GM19452 (cell line): ENCODE data around the gene WDR12.
A peak's percentile ranks its signal among the peaks of the same experiment; 100 is the strongest.
"Not testable (repeated sequence)": the region's sequence is repeated elsewhere in the genome, so short reads cannot be mapped to it uniquely, and the experiment has no call there.

Experiments
- ATAC-seq: cut with Tn5 transposase; IDR thresholded peaks from one replicate; pipeline ENCODE4 v1.9.1; 2021; ENCODE audit not compliant: unreplicated experiment

WDR12 gene

DNA sequence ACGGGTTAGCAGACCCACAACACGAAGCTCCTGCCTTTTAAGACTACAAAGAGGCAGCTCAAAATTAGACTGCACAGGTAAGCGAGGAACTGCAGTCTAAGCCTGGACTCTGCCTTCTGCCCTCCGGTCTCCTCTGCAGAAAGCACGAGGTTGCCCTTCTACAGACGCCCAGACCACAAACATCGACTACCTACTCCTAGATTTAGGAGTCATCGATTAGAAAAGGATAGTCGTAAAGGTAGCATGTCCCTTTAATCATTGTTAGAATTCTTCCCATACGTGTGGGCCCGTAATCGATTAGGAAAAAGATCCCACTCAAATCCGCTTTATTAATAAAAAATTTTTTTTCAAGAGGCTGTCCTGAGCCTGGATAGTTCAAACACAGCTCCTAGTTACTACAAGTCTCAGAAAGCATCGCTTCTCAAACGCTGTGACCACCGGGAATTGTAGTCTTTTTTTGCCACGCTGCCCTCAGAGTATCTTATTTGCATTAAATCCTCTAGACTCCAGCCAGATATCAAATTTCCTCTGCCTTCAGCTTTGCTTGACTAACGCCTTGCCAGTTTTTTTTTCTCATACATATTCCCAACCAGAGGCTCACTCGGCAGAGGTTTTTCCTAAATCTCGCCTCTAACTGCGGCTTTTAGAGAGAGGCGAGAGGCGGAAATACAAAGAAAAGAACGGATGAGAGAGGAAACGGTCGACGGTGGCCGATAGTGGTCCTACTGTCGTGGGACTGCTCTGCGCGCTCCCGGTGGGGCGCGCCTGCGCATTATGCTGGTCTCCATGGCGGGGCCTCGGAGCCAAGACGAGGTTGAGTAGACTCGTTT is at the start of gene WDR12, which contains the start of gene CARF:
Gene WDR12 (minus strand): TSS at position 162 of the 830 bp plus-strand sequence. CDS start 197 bp downstream, outside the sequence.
Gene CARF (plus strand): TSS at position 764 of the 830 bp plus-strand sequence. CDS start 29,628 bp downstream, outside the sequence.
- peak; percentile 71 for ATAC-seq

DNA sequence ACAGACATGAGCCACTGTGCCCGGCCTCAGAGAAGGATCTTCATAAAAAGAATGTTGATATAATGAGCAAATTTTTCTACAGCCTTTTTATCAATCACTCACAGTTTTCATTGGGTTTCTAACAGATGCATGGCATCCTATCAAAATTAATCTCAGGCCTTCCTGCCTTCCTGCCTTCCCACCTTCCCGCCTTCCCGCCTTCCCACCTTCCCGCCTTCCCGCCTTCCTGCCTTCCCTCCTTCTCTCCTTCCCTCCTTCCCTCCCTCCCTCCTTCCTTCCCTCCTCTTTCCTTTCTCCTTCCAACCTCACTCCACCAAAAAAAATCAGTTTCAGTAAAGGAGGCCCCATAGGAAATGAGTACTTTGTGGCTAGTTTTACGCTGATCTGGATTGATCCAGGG is 49.1 kb upstream of the WDR12 start:
- ATAC-seq, result no peak

DNA sequence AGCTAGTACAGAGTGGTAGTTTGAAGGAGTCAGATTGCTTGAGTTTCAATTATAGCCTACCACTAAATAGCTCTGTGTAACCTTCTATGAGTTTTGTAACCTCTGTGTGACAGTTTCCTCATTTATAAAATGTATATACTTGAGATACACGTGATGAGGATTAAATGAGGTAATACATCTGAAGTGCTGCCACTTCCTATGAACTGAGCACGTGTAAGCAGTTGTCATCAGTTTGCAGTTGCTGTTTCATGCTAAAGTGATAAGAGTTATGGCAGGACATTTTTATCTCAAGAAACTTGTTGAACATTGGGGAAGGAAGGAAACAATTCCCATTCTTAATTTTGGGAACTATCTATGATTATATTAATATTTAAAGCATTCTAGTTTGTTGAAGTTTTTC is 39.1 kb upstream of the WDR12 start:
- no peak for ATAC-seq

DNA sequence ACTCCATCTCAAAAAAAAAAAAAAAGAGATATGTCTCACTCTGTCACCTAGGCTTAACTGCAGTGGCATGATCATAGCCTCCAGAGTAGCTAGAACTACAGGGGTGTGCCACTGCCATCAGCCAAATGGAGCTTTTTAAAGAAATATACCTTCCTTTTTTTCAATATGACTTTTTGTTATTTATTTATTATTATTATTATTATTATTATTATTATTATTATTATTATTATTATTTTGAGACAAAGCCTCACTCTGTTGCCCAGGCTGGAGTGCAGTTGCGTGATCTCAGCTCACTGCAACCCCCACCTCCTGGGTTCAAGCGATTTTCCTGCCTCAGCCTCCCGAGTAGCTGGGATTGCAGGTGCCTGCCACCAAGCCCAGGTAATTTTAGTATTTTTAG is 37.9 kb upstream of the WDR12 start:
- not testable (repeated sequence) for ATAC-seq

DNA sequence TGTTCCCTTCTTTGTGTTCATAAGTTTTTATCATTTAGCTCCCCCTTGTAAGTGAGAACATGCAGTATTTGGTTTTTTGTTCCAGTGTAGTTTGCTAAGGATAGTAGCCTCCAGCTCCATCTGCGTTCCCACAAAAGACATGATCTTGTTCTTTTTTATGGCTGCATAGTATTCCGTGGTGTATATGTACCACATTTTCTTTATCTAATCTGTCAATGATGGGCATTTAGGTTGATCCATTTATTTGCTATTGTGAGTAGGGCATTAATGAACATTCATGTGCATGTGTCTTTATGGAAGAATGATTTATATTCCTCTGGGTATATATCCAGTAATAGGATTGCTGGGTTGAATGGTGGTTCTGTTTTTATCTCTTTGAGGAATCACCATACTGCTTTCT is 34.0 kb upstream of the WDR12 start:
- no peak for ATAC-seq

DNA sequence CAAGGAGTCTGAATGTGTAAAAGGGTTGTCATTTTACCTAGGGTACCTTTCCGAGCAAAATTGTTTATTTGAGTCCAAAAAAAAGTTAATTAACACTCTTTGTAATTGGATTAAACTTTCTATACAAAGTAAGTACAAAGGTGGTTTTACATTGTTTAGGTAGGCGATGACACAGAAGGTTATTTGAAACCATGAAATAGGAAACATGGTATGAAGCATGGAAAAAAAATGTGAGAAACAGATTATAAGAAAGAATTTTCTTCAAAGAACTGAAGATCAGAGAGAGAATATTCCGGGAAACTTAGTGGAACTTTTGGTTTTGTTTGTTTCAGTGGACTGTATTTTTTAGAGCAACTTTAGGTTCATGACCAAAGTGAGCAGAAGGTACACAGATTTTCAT is 33.3 kb upstream of the WDR12 start:
- ATAC-seq, result no peak

DNA sequence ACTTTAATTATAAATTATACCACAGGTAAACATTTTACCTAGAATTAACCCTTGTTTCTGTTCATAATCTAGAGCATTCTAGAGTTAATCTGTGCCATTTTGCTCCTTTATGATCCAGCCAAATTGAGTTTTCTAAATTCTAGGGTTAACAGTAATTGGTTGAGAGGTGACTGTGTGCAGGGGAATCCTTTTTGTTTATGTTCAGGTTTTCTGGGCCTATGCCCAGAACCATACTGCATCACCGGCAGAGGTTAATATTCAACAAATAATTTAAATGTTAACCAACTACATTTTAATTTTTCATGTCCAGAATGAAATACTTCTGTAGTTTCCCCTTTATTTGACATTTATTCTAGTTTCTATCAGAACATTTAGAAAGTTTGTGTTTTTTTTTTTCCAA is 32.9 kb upstream of the WDR12 start:
- no peak for ATAC-seq

DNA sequence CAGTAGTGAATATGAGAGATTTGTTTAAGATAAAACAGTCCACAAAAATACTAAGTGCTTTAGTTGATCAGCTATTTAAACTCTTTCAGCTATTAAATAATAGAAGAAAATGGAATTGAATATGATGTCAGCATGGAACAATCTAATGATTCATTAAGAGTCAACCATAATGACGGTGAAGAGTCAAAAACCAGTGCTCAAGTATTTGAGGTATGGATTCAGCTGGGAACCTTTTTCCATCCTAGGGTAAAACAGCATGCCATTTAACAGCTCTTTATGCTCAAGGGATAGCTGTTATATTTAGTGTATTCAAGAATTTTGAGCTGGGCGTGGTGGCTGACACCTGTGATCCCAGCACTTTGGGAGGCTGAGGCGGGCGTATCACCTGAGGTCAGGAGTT is 30.3 kb upstream of the WDR12 start:
- ATAC-seq, result no peak

DNA sequence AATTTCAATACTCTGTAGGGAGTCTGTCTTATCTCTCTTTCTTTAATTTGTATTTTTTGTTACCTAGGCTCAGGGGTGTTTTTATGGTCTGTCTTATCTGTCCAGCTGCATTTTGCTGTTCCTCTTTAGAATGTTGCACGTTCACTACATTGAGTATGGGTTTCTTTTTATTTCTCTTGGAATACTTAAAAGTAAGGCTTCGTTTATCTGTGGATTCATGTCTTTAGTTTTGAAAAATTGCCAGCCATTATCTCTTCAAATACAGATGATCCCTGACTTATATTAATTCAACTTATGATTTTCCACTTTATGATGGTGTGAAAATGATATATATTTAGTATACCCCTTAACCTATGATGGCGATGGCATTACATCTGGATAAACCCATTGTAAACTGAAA is 27.5 kb upstream of the WDR12 start:
- no peak for ATAC-seq

DNA sequence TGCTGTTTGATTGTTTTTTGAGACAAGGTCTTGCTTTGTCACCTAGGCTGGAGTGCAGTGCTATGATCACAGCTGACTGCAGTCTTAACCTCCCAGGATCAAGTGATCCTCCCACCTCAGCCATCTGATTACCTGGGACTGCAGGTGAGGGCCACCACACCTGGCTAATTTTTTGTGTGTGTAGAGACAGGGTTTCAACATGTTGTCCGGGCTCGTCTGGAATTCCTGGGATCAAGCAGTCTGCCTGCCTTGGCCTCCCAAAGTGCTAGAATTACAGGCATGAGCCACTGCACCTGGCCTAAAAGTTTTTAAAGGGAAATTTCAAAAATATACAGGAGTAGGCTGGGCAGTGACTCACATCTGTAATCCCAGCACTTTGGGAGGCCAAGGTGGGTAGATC is 23.0 kb upstream of the WDR12 start:
- ATAC-seq, result no peak

DNA sequence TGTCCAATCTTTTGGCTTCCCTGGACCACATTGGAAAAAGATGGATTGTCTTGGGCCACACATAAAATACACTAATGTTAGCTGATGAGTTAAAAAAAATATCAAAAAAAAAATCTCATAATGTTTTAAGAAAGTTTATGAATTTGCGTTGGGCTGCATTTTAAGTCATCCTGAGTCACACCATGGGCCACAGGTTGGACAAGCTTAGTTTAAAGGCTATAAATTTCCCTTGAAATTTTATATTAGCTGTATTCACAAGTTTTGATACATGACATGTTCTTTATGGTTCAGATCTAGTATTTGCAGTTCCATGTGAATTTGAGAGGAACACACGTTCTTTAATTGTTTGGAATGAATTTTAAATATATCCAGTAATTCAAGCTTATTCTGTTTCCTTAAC is 22.5 kb upstream of the WDR12 start:
- ATAC-seq, result no peak

DNA sequence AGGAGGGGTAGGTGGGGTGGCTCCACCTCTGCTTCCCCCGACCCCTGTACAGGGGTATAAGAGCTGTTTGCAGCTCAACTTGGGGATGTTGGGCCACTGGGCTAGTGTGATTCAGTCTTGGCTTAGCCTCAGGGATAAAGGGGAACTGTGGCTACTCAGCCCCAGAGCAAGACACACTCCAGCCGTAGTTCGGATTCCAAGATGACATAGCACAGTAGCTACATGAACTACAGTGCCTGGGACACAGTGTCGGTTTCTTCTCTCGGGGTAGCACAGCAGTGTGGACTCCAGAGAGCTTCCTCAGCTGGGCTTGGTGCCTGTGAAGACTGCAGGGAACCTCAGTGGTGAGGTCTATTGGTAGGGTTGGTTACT is 21.7 kb upstream of the WDR12 start:
- ATAC-seq, result no peak

DNA sequence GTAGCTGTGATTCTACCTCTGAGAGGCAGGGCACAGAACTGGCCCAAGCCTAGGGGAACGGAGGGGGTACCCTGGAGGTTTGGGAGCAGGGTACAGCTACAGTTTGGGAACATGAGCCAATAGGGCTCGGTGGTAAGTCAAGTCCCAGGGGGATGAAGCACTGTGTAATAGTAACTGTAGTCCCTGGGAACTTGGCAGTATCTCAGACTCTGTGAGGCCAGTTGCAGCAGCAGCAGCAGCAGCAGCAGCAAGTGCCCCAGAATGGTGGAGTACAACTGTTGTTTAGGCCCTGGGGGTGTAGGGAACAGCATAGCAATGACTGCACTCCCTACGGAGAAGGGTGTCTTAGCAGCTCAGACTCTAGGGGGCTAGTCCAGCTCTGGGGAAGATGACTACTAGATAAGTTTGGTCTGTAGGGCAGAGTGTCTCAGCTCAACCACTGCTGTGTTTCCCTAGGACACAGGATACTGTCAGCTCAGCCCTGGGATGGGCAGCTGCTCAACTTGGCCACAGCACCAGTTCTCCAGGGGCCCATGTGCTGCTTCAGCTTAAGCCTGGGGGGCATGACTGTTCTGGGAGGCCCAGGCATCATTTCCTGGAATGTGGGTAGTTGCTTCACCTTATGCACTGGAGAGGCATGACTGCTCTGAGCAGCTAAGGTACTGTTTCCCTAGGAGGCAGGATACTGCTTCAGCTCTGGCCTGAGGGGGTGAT is 21.1 kb upstream of the WDR12 start:
- ATAC-seq, result no peak

DNA sequence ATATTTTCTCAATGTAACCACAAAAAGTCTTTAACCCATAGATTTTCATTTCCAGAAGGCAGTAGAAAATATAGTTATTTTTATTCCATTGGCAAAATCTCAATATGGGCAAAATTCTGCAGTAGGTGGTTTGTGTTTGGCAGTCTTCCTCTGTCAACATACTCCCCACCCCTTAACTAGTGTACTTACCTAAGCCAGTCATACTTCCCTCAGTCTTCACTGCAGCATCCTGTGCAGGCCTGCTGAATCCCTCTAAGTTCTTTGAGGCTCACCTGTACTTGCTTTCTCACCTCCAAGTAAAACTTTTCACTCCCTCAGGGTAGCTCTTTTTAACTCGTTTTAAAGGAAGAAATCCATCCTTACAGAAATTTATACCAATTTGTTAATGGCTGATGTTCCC is 7.4 kb upstream of the WDR12 start:
- no peak for ATAC-seq

DNA sequence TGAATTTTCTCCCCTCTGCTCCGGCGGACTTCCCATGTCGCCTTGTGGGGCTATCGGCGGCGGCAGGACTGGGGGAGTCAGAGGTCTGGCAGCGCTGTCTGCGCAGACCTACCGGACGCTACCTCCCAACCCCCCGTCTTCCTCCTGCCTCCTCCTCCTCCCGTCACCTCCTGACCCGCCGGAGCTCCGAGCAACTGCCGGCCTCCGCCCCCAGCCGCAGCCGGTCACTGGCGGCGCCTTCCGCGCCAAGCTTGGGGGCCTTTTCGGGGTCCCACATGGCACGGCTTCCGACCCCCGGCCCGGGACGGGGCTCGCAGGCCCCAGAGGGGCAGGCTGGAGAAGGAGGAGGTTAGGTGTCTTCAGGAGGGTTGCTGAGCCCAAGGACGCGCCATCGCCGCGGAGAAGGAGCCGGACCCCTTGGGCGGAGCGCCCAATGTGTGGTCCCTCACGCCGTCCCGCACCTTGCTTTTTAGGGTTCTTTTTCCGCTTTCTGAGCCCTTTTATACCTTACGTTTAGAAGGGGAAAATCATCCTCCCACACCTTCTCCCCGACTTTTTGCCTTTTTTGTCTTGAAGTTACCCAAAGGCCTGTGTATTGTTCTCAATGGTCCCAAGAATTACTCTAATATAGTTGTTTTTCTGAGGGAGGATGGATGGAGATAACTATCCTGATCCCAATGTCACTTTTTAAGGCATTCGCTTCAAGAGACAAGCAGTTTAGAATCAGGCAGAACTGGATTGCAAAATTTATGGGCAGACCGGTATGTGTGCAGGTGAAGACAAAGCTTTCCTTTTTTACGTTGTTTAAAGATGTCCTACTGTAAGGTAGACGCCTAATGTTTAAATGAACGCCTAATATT is 1.1 kb upstream of the WDR12 start:
- ATAC-seq, result peak; percentile 62

DNA sequence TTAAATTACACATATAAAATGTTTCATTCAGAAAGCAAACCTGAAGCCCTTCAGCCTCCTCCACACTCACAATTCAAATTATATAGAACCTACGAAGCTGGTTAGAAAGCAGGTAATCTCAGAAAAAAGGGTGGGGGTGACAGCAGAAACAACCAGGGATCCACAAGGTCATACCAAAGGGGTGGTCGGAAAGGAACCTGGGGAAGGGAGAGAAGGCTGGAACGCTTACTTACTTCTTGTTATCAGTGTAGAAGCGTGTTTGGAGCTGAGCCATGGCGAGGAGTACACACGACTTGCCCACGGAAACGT is 316 bp downstream of the WDR12 start:
- no peak for ATAC-seq

DNA sequence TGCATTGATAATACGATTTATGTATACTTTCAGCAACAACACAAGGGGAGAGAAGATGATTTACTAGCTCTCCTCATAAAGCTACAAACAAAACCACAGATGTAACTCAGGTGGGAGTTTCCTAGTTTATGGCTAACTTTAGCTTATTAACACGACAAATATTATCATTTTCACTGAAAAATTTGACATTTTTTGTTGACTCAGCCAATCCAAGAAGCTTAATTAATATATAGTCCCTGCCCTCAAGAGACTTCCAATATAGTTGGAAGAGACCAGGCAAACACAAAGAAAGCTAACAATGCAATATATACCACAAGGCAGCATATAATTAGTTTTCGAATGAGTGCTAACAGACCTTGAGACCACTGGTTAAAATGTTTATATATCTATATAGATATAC is 775 bp downstream of the WDR12 start:
- ATAC-seq, result no peak

DNA sequence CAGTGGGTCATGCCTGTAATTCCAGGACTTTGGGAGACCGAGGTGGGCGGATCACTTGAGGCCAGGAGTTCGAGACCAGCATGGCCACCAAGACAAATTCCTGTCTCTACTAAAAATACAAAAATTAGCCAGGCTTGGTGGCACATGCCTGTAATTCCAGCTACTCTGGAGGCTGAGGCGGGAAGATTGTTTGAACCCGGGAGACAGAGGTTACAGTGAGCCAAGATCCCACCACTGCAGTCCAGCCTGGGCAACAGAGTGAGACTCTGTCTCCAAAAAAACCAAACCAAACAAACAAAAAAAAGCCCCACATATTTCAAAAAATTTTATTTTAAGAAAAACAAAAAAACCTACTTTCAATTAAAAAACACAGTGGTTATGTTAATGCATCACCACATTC is 1.2 kb downstream of the WDR12 start:
- not testable (repeated sequence) for ATAC-seq

DNA sequence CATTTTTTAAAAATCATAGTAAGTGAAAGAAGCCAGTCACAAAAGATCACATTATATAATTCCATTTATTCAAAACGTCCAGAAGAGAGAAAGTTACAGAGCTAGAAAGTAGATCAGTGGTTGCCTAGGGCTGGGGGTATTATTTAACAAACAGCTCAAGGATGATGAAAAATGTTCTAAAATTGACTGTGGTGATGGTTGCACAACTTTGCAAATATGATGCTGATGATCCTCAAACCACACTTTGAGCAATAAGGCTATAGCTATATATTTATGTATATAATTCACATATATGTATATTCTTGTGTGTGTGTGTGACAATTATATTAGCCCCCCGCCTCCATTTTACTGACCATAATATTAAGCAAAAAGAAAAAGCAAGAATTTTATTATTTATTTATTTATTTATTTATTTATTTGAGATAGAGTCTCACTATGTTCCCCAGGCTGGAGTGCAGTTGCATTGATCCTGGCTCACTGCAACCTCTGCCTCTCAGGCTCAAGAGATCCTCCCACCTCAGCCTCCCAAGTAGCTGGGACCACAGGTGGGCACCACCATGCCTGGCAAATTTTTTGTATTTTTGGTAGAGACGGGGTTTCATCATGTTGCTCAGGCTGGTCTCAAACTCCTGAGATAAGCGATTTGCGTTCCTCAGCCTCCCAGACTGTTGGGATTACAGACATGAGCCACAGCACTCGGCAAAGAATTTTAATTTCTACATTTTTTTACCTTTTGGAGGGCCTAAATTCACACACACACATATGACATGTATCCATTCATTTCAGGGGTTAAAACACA is 1.9 kb downstream of the WDR12 start:
- no peak for ATAC-seq

DNA sequence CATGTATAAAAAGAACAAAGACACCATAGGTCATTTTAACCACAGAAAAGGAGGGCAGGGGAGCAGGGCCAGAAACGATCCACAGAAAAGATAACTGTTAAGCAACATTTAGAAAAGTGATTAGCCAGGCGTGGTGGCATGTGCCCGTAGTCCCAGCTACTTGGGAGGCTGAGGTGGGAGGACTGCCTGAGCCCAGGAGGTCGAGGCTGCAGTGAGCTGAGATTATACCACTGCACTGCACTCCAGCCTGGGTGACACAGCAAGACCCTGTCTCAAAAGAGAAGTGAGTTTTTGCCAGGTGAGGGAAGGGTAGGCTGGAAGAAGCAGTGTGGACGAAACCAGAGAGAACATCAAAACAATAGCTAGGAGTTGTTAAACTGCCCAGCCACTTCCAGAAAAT is 3.3 kb downstream of the WDR12 start:
- no peak for ATAC-seq

DNA sequence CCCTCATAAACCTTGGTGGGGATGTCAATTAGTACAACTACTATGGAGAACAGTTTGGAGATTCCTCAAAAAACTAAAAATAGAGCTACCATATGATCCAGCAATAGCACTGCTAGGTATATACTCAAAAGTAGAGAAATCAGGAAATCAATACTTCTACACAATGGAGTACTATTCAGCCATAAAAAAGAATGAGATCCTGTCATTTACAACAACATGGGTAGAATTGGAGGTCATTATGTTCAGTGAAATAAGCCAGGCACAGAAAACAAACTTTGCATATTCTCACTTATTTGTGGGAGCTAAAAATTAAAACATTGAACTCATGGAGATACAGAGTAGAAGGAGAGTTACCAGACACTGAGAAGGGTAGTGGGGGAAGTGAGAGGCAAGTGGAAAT is 6.0 kb downstream of the WDR12 start:
- ATAC-seq, result not testable (repeated sequence)
